BLaER1 treated with 17β-estradiol and CSF1 and Interleukin-3, amounts not matched to agents 10 nM and 100 nM (cell line): ENCODE results near the gene CTDSPL.
A peak's percentile ranks its signal among the peaks of the same experiment; 100 is the strongest.

Experiments used
- H3K27ac ChIP-seq, 11 experiments: shearing (Covaris generic); formaldehyde crosslinking; 2 replicates each; pipeline ENCODE4 v1.8.1; 2022
- H3K27me3 ChIP-seq, 11 experiments: shearing (Covaris generic); formaldehyde crosslinking; 2 replicates each; pipeline ENCODE4 v1.8.1; 2022
- H3K36me3 ChIP-seq, 11 experiments: shearing (Covaris generic); formaldehyde crosslinking; 2 replicates each; pipeline ENCODE4 v1.8.1; 2022
- H3K4me1 ChIP-seq, 10 experiments: shearing (Covaris generic); formaldehyde crosslinking; 2 replicates each; pipeline ENCODE4 v1.8.1; 2022
- H3K4me2 ChIP-seq, 11 experiments: shearing (Covaris generic); formaldehyde crosslinking; 2 replicates each; pipeline ENCODE4 v1.8.1; 2022
- H3K4me3 ChIP-seq, 10 experiments: shearing (Covaris generic); formaldehyde crosslinking; 2 replicates each; pipeline ENCODE4 v1.8.1; 2022
- H3K9ac ChIP-seq, 11 experiments: shearing (Covaris generic); formaldehyde crosslinking; 2 replicates each; pipeline ENCODE4 v1.8.1; 2022
- H3K9me3 ChIP-seq, 11 experiments: shearing (Covaris generic); formaldehyde crosslinking; replicated peaks in 1 of 11; 2 replicates each; pipeline ENCODE4 v1.8.1; 2022
- H4K20me1 ChIP-seq, 11 experiments: shearing (Covaris generic); formaldehyde crosslinking; 2 replicates each; pipeline ENCODE4 v1.8.1; 2022
- Cebpa-rat ChIP-seq, 11 experiments: shearing (Covaris generic); IDR thresholded peaks; 2 replicates each; pipeline ENCODE4 v1.8.1; 2022

CTDSPL gene

DNA sequence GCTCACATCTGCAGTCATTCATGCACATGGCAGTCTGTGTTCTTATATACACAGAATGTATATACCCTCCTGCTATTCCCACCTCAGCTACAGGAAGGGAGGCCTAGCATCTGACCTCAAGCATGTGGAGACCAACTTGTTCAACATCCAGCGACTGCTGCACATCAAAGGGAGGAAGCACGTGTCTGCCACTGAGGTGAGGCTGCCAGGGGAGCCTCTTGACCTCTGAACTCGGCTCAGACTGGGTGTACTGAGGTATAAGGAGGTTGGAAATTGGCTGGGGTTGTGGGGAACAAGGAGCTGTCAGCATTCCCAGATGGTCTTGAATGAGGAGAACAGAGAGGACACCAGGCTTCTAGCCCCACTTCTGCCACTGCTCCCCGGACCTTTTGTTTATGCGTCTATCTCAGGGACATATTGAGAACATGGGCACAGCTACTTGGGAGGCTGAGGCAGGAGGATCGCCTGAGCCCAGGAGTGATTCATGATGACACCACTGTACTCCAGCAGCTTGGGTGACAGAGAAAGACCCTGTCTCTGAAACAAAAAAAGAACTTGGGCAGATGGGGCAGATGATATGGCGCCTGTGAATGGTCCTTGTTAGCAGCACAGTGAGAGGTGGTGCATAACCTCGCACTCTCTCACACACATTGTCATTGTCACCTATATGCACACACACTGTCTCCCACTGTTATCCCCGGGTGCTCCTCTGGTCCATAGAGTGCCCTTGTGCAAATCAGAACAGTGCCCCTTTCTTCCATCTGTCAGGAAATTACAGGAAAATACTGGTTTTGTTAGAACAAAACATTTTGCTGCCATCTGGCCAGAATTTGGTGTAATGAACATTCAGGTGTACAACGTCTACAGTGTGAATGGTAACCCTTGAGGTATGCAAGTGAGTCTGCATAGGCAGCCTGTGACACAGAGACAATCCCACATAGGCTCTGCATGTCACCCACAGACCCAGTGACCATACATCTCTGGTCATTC lies 134.3 kb downstream of the CTDSPL start:
- Histone ChIP-seq H3K4me1 (peaks cover 44 to 80% (median 52%) of the 10 kb centered on the region in 10 experiments), H3K9me3 (no peaks in the 10 kb centered on the region), H3K4me3 (peak overlapping the region in 5 of 10 experiments; percentile 60 to 74 (median 70); a peak in 1 of 20 replicates), H3K27ac (peak overlapping the region in 2 of 11 experiments; percentile 13 to 96; a peak in 3 of 22 replicates), H3K27me3 (no peaks in the 10 kb centered on the region), H3K9ac (no peak overlapping the region), H3K36me3 (peaks cover 0 to 46% (median 36%) of the 10 kb centered on the region in 11 experiments; a peak in 18 of 22 replicates), H4K20me1 (no peaks in the 10 kb centered on the region), H3K4me2 (peak overlapping the region; percentile 80 to 90 (median 86))
- TF ChIP-seq Cebpa-rat (IDR thresholded peaks at IDR 0.05): no peak

DNA sequence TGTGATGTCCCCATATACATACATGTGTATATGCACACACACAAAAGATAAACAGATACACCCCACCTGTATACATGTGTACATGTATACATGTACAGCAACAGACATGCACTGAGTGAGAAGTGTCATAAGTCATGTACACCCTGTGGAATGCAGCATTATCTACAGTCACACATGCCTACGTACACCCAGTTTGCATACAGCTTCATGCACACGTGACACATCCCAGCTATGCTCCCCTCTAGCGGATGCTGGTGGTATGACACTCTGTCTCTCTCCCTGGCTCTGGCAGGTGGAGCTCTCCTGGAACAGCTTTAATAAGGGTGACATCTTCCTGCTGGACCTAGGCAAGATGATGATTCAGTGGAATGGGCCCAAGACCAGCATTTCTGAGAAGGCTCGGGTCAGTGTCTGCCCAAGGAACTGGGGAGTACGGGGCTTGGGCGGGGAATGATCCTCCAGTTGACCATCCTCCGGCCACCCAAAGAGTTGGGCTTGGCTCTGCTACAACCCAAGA lies 135.2 kb downstream of the CTDSPL start:
- Histone ChIP-seq H3K27me3 (no peaks in the 10 kb centered on the region), H3K27ac (0 out of 22 replicates have a peak overlapping the region, but pooled peaks of 1 of the 11 experiments have one; percentile 96), H3K4me1 (peaks cover 44 to 81% (median 52%) of the 10 kb centered on the region in 10 experiments), H3K4me2 (peak overlapping the region in 2 of 11 experiments; percentile 80 to 96; a peak in 3 of 22 replicates), H3K4me3 (no peak overlapping the region), H3K9ac (no peak overlapping the region), H4K20me1 (0 out of 22 replicates have a peak, but pooled peaks cover 0 to 2% (median 0%) of the 10 kb centered on the region in 11 experiments), H3K9me3 (no peaks in the 10 kb centered on the region), H3K36me3 (peaks cover 0 to 55% (median 45%) of the 10 kb centered on the region in 11 experiments; a peak in 19 of 22 replicates)
- TF ChIP-seq Cebpa-rat (IDR thresholded peaks at IDR 0.05): no peak

DNA sequence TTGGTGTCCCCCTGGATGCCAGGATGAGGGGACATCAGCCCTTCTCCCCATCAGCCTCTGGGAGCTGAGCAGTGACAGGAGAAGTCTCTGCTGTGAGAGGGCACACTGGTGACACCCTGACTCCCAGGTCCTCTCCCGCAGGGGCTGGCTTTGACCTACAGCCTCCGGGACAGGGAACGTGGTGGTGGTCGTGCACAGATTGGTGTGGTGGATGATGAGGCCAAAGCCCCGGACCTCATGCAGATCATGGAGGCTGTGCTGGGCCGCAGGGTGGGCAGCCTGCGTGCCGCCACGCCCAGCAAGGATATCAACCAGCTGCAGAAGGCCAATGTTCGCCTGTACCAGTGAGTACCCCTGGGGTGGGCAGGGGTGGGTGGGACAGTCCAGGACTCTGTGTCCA lies 135.7 kb downstream of the CTDSPL start:
- H3K36me3 ChIP-seq: peaks cover 0 to 60% (median 50%) of the 10 kb centered on the region in 11 experiments; a peak in 19 of 22 replicates
- no peak for TF ChIP-seq Cebpa-rat (IDR thresholded peaks at IDR 0.05)
- no peak overlapping the region for H3K9ac ChIP-seq
- no peak overlapping the region for H3K4me3 ChIP-seq
- peaks cover 44 to 81% (median 52%) of the 10 kb centered on the region in 10 experiments for H3K4me1 ChIP-seq
- H3K9me3 ChIP-seq: no peaks in the 10 kb centered on the region
- H4K20me1 ChIP-seq: 0 out of 22 replicates have a peak, but pooled peaks cover 0 to 7% (median 0%) of the 10 kb centered on the region in 11 experiments
- H3K27ac ChIP-seq: no peak overlapping the region
- peak overlapping the region in 3 of 11 experiments; percentile 83 to 96 (median 91); a peak in 3 of 22 replicates for H3K4me2 ChIP-seq
- no peaks in the 10 kb centered on the region for H3K27me3 ChIP-seq

DNA sequence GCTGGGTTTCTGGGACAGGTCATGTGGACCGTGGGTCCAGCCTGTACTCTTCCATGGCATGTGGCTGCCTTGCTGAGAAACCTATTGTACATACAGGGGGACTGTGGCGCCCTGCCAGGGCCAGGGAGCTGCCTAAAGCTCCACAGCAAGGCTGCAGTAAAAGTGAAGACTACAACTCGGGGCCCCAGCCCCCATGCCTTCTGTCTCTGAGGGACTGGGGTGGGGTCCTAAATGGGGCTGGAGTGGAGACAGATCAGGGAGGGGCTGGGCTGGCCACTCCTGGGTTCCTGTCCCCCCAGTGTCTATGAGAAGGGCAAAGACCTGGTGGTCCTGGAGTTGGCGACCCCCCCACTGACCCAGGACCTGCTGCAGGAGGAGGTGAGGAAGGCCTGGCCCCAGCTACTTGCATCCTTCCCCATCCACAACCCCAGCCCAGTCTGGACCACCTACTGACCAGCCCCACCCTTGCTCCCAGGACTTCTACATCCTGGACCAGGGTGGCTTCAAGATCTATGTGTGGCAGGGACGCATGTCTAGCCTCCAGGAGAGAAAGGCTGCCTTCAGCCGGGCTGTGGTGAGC lies 136.2 kb downstream of the CTDSPL start:
- Histone ChIP-seq H3K9ac (peak overlapping the region; percentile 73 to 87 (median 82)), H3K27ac (peak overlapping the region; percentile 85 to 93 (median 90))

DNA sequence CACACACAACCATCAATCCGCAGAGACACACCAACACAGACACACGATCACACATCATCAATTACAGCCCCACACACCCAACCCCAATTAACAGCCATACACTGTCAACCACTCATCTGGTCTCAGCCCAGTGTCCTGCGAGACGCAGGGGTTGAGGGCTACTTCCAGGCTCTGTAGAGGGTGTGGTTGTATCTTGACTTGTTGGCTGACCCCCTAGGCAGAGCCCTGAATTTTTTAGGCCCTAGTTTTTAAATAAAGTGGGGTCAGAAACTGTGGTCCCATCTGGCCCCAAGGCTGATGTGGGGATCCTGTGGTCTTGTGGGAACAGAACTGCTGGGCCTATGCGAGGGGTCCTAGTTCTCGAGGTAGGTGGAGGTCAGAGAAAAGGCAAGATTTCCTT lies 138.2 kb downstream of the CTDSPL start:
- peaks cover 0 to 32% (median 13%) of the 10 kb centered on the region in 11 experiments; a peak in 16 of 22 replicates for H4K20me1 ChIP-seq
- H3K4me1 ChIP-seq: peaks cover 33 to 72% (median 47%) of the 10 kb centered on the region in 10 experiments
- H3K27ac ChIP-seq: peak overlapping the region in 1 of 11 experiments; percentile 21; a peak in 1 of 22 replicates
- peak overlapping the region in 3 of 11 experiments; percentile 61 to 85 (median 80); a peak in 5 of 22 replicates for H3K4me2 ChIP-seq
- no peaks in the 10 kb centered on the region for H3K9me3 ChIP-seq
- H3K27me3 ChIP-seq: no peaks in the 10 kb centered on the region
- H3K36me3 ChIP-seq: peaks cover 0 to 78% (median 62%) of the 10 kb centered on the region in 11 experiments; a peak in 19 of 22 replicates
- peak overlapping the region in 6 of 11 experiments; percentile 8 to 32 (median 20); a peak in 4 of 22 replicates for H3K9ac ChIP-seq
- no peak for TF ChIP-seq Cebpa-rat (IDR thresholded peaks at IDR 0.05)
- H3K4me3 ChIP-seq: no peak overlapping the region

More for the DNA sequence above, 136.2 kb downstream of the CTDSPL start:
- Histone ChIP-seq H3K4me2 (peak overlapping the region; percentile 64 to 96 (median 83)), H3K4me1 (peaks cover 44 to 78% (median 53%) of the 10 kb centered on the region in 10 experiments), H3K36me3 (peaks cover 0 to 65% (median 55%) of the 10 kb centered on the region in 11 experiments; a peak in 19 of 22 replicates), H3K4me3 (peak overlapping the region in 3 of 10 experiments; percentile 4 to 59 (median 39); a peak in 3 of 20 replicates), H4K20me1 (peaks cover 0 to 12% (median 0%) of the 10 kb centered on the region in 11 experiments; a peak in 1 of 22 replicates), H3K27me3 (no peaks in the 10 kb centered on the region), H3K9me3 (no peaks in the 10 kb centered on the region)
- no peak for TF ChIP-seq Cebpa-rat (IDR thresholded peaks at IDR 0.05)

DNA sequence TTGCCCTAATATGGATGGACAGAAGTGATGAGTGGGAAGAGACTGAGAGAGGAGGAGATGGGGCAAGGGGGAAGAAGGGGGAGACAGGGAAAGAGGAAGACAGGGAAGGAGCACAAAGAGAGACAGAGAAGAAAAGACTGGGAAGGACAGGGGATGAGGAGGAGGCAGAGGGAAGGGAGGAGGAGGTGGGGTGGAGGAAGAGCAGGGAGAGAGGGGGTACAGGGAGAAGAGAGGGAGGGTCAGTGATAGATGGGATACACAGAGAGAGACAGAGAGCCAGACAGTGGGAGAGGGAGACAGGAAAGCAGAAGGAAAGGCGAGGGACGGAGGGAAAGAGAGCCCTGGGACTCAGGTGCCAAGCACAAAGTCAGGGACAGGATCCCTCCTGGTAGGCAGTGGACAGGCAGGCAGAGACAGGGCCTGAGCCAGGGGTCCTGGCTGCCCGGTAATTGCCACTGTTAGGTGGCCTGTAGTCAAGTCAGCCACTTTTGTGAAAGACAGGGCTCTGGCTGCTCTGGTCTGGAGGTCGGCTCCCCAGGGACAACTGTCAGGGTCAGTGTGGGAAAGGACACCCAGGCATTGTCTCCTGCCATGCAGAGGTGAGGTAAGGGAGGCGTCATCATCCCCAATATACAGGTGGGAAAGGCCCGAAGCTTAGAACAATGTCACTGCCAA lies 138.7 kb downstream of the CTDSPL start:
- peaks cover 27 to 67% (median 42%) of the 10 kb centered on the region in 10 experiments for H3K4me1 ChIP-seq
- H3K27me3 ChIP-seq: no peaks in the 10 kb centered on the region
- peak overlapping the region in 5 of 11 experiments; percentile 11 to 32 (median 19); a peak in 6 of 22 replicates for H3K9ac ChIP-seq
- H3K9me3 ChIP-seq: no peaks in the 10 kb centered on the region
- H3K4me2 ChIP-seq: peak overlapping the region in 3 of 11 experiments; percentile 61 to 85 (median 80); a peak in 5 of 22 replicates
- no peak for TF ChIP-seq Cebpa-rat (IDR thresholded peaks at IDR 0.05)
- peaks cover 0 to 37% (median 18%) of the 10 kb centered on the region in 11 experiments; a peak in 16 of 22 replicates for H4K20me1 ChIP-seq
- H3K4me3 ChIP-seq: no peak overlapping the region
- H3K36me3 ChIP-seq: peaks cover 0 to 81% (median 67%) of the 10 kb centered on the region in 11 experiments; a peak in 19 of 22 replicates
- H3K27ac ChIP-seq: peak overlapping the region in 2 of 11 experiments; percentile 21; a peak in 2 of 22 replicates

DNA sequence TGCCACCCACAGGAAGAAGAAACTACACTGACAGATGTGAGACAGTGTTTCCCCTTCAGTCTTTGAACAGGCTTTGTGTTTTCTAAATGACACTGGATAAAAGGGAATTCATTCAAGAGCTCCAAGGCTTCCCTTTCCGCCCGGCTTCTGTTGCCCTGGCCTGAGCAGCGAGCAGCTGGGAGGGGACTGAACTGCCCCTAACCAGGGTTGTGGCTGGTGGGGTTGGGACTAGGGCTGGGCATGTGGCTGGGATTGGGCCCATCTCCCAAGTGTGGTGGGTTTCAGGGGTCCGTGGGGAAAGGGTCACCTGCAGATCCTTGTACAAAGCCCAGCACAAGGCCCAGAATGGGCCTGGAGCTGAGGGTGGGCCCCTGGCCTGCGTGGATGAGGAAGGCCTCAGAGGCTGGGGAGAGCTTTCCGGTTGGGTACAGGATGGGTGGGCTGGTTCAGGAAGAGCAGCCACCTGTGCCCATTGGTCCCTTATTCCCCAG lies 139.3 kb downstream of the CTDSPL start:
- H3K27me3 ChIP-seq: no peaks in the 10 kb centered on the region
- peaks cover 0 to 43% (median 20%) of the 10 kb centered on the region in 11 experiments; a peak in 16 of 22 replicates for H4K20me1 ChIP-seq
- H3K4me1 ChIP-seq: peaks cover 21 to 60% (median 35%) of the 10 kb centered on the region in 10 experiments
- peaks cover 5 to 81% (median 67%) of the 10 kb centered on the region in 11 experiments; a peak in 19 of 22 replicates for H3K36me3 ChIP-seq
- peak overlapping the region in 1 of 11 experiments; percentile 85; a peak in 1 of 22 replicates for H3K4me2 ChIP-seq
- H3K9me3 ChIP-seq: no peaks in the 10 kb centered on the region
- H3K27ac ChIP-seq: peak overlapping the region in 1 of 11 experiments; percentile 21; a peak in 2 of 22 replicates
- TF ChIP-seq Cebpa-rat (IDR thresholded peaks at IDR 0.05): no peak
- H3K9ac ChIP-seq: peak overlapping the region in 4 of 11 experiments; percentile 5 to 32 (median 22); a peak in 2 of 22 replicates
- no peak overlapping the region for H3K4me3 ChIP-seq
